Measurements from ENCODE around the gene PPP2CA.

DNA sequence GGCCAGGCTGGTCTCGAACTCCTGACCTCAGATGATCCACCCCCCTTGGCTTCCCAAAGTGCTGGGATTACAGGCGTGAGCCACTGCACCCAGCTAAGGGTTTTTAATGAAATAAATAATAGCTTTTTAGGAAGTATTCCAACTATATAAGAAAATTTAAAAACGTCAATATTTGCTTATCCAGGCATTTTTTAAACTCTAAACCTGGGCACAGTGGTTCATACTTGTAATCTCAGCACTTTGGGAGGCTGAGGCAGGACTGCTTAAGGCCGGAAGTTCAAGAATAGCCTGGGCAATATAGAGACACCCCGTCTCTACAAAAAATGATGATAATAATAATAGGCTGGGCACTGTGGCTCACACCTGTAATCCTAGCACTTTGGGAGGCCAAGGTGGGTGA lies 63.3 kb downstream of the PPP2CA start:
- TF ChIP-seq ZNF24 (IDR thresholded peaks at IDR 0.05) (no peak), POLR2A (IDR thresholded peaks at IDR 0.05; ENCODE audit: low read depth, low read length) (no peak), CREB1 (IDR thresholded peaks at IDR 0.05; ENCODE audit: low read depth) (no peak), SMC3 (IDR thresholded peaks at IDR 0.05; ENCODE audit: borderline replicate concordance, low read length) (no peak), BRCA1 (IDR thresholded peaks at IDR 0.05; ENCODE audit: low read depth, low read length) (no peak), RCOR1 (conservative IDR thresholded peaks at IDR 0.05; ENCODE audit: low read depth, low read length) (no peak), EZH2 (IDR thresholded peaks at IDR 0.05; ENCODE audit: borderline replicate concordance, control insufficient read depth, low read depth, low read length) (no peak), POLR2AphosphoS5 (IDR thresholded peaks at IDR 0.05; ENCODE audit: low read length) (no peak), SREBF2 (IDR thresholded peaks at IDR 0.05; ENCODE audit: low read length) (no peak)
- TF ChIP-seq, protein P1, sequence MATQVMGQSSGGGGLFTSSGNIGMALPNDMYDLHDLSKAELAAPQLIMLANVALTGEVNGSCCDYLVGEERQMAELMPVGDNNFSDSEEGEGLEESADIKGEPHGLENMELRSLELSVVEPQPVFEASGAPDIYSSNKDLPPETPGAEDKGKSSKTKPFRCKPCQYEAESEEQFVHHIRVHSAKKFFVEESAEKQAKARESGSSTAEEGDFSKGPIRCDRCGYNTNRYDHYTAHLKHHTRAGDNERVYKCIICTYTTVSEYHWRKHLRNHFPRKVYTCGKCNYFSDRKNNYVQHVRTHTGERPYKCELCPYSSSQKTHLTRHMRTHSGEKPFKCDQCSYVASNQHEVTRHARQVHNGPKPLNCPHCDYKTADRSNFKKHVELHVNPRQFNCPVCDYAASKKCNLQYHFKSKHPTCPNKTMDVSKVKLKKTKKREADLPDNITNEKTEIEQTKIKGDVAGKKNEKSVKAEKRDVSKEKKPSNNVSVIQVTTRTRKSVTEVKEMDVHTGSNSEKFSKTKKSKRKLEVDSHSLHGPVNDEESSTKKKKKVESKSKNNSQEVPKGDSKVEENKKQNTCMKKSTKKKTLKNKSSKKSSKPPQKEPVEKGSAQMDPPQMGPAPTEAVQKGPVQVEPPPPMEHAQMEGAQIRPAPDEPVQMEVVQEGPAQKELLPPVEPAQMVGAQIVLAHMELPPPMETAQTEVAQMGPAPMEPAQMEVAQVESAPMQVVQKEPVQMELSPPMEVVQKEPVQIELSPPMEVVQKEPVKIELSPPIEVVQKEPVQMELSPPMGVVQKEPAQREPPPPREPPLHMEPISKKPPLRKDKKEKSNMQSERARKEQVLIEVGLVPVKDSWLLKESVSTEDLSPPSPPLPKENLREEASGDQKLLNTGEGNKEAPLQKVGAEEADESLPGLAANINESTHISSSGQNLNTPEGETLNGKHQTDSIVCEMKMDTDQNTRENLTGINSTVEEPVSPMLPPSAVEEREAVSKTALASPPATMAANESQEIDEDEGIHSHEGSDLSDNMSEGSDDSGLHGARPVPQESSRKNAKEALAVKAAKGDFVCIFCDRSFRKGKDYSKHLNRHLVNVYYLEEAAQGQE (IDR thresholded peaks at IDR 0.05; ENCODE audit: low read depth, low read length) = no peak

Measured in GM12878 (cell line).